NCI-H2107 (cell line): Measurements from ENCODE around the gene SPEG.

ENCODE experiments used
- DNase-seq: peaks from one replicate; lab custom pipeline; 2025; lab: John Stamatoyannopoulos, UW

Gene SPEG

GRCh38 chr2:219533930-219534661 lies 99.5 kb downstream of the SPEG start:
- DNase-seq, result no peak

GRCh38 chr2:219536425-219536824 lies 101.8 kb downstream of the SPEG start:
- DNase-seq, result no peak

GRCh38 chr2:219536967-219537366 lies 102.3 kb downstream of the SPEG start:
- DNase-seq, result no peak

GRCh38 chr2:219537657-219538488 lies 103.2 kb downstream of the SPEG start:
- DNase-seq, result no peak

- DNase-seq, result no peak
These were observed 103.9 kb downstream of the SPEG start for GRCh38 chr2:219538504-219538951.

- no peak for DNase-seq
These were observed 104.5 kb downstream of the SPEG start for GRCh38 chr2:219538956-219539788.

GRCh38 chr2:219539926-219540678 lies 105.5 kb downstream of the SPEG start:
- no peak for DNase-seq

GRCh38 chr2:219540784-219541504 lies 106.3 kb downstream of the SPEG start:
- DNase-seq, result no peak

GRCh38 chr2:219541611-219542180 lies 107.1 kb downstream of the SPEG start:
- peak; percentile 84 for DNase-seq

GRCh38 chr2:219542931-219543595 lies 108.4 kb downstream of the SPEG start:
- DNase-seq, result peak; percentile 46

- DNase-seq, result peak; percentile 95
These were observed 109.1 kb downstream of the SPEG start, which contains the start of the genes CHPF and TMEM198 for GRCh38 chr2:219543596-219544358. Gene CHPF (minus strand): TSS chr2:219543809. CDS start chr2:219543538, 271 bp downstream. Gene TMEM198 (plus strand): TSS chr2:219544028. CDS start chr2:219544728, 700 bp downstream.

GRCh38 chr2:219544567-219544966 lies 109.9 kb downstream of the SPEG start:
- DNase-seq, result no peak

- DNase-seq, result no peak
These were observed 110.8 kb downstream of the SPEG start for GRCh38 chr2:219545295-219545942.

- no peak for DNase-seq
These were observed 111.3 kb downstream of the SPEG start for GRCh38 chr2:219545943-219546352.

- DNase-seq, result no peak
These were observed 113.0 kb downstream of the SPEG start for GRCh38 chr2:219547621-219548020.
